Ramos (cell line): ENCODE measurements around the gene GFRA1.

Source experiments
- in situ Hi-C: fragments of 300-500 bp; cut with MboI; formaldehyde crosslinking; loops from one replicate; pipeline ENCODE4 v1.14.3; 2022; ENCODE audit warnings: low sequenced_read_pairs; ENCODE audit not compliant: unreplicated experiment

GFRA1 gene

DNA sequence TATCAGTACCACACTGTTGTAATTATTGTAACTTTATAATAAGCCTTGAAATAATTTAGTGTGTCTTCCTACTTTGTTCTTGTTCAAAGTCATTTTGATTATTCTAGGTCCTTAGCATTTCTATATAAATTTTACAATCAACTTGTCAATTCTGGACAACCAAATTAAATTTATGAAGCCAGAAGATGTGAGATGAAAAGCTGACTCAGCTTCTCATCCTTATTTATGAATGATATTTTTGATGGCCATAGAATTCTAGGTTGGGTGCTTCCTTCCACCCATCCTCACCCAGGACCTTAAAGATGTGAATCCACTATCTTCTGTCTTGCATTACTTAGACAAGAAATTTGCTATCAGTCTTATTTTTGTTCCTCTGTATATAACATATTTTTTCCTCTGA, 261.1 kb downstream of the GFRA1 start:
- in situ Hi-C loops = no loop called here

DNA sequence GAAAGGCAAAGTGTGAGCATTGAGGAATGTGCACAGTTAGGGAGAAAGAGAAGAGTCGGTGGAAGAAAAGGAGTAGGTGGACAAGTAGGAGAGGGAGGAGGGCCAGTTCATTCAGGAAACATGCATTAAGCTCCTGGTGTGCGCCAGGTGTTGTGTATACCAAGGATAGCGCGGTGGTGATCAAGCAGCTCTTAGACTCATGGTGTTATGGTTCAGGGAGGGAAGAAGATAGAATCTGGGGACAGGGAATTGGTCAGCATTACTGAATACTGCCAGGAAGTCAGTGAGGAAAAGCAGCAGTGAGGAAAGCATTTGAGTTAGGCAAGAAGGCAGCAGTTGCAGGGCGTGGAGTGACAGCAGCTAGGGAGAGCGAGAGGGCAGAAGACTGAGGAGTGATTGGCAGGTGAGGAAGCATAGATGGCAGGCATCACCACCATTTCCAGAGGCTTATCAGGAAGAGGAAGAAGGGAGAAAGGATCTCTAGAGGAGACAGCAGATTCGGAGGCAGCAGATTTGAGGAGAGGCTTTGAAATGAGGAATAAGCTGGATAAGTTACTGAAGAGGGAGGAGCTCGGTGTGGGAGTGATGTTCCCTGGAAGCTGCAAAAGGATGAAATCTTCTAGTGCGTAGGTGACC, 265.6 kb downstream of the GFRA1 start:
- in situ Hi-C loops = no loop called here
